ENCODE results near the gene MICU1.

DNA sequence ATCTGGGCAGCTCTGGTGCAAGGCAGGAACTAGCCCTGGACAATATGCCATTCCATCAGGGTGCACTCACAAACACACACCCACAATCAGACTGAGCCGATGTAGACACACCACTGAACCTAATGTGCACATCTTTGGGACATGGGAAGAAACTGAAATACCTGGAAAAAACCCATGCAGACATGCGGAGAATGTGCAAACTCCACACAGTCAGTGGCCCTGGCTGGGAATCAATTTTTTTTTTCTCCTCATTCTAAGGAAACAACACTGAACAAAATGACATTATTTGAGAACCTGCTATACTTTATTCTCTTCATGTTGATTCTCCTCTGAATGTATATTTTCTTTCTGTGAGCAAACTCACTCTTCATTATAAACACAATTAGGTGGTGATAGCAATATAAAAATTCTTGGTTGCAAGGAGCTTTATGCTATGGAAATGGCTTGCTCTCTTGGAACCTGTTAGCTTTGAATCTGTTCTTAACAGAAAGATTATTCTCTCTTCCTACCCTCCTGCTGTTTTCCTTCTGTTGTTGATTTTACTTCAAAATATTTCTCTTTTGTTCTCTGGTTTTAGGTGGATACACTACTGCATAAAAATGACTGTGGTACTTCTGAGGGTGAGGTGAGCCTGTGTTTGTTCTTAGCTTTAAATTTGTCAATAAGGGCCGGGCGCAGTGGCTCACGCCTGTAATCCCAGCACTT, 33.0 kb upstream of the MICU1 start:
- TF ChIP-seq, protein P1, sequence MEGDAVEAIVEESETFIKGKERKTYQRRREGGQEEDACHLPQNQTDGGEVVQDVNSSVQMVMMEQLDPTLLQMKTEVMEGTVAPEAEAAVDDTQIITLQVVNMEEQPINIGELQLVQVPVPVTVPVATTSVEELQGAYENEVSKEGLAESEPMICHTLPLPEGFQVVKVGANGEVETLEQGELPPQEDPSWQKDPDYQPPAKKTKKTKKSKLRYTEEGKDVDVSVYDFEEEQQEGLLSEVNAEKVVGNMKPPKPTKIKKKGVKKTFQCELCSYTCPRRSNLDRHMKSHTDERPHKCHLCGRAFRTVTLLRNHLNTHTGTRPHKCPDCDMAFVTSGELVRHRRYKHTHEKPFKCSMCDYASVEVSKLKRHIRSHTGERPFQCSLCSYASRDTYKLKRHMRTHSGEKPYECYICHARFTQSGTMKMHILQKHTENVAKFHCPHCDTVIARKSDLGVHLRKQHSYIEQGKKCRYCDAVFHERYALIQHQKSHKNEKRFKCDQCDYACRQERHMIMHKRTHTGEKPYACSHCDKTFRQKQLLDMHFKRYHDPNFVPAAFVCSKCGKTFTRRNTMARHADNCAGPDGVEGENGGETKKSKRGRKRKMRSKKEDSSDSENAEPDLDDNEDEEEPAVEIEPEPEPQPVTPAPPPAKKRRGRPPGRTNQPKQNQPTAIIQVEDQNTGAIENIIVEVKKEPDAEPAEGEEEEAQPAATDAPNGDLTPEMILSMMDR (IDR thresholded peaks at IDR 0.05) = no peak
- no peak for TF ChIP-seq POLR2A (IDR thresholded peaks at IDR 0.05)
